ENCODE results near the gene ZNF536. TPM values are rescaled to one million over a fixed set of nuclear protein-coding genes. Genes with fewer than 3 reads are reported as not detected.

The ZNF536 gene
- total RNA-seq, 2 experiments from 2014 or later, result not detected

DNA sequence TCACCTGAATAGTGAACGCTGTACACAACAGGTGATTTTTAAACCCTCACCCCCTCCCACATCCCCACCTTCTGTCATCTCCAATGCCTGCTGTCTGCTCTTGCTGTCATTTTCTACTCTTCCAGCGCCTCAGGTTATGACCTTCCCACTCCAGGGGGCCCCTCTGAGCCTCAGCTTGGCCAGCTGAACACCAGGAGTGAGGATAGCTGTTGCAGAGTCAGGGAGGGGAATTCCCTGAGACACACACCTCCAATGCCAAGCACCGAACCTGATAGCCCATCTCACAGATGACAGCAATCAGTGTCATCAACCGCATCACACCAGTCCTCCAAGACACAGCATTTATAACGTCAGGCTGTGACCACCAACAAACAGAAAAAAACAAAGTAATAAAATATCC is 193.5 kb downstream of the ZNF536 start:
- DNase-seq, result no peak
- Mint-ChIP-seq H3K9me3 (no peaks in the 10 kb centered on the region), H3K4me1 (no peaks in the 10 kb centered on the region), H3K36me3 (ENCODE audit: low read depth) (no peaks in the 10 kb centered on the region), H3K27me3 (no peaks in the 10 kb centered on the region), H3K4me3 (no peak overlapping the region), H3K27ac (no peak overlapping the region)
- ChIA-PET CTCF (no interaction called here), POLR2A (no interaction called here)

- ChIA-PET CTCF (no interaction called here), POLR2A (no interaction called here)
- Mint-ChIP-seq H3K4me1 (no peaks in the 10 kb centered on the region), H3K27me3 (no peaks in the 10 kb centered on the region), H3K27ac (no peak overlapping the region), H3K36me3 (ENCODE audit: low read depth) (no peaks in the 10 kb centered on the region), H3K4me3 (no peak overlapping the region), H3K9me3 (no peaks in the 10 kb centered on the region)
- DNase-seq, result no peak
Observed at GRCh38 chr19:30566681-30567420, 194.7 kb downstream of the ZNF536 start.

DNA sequence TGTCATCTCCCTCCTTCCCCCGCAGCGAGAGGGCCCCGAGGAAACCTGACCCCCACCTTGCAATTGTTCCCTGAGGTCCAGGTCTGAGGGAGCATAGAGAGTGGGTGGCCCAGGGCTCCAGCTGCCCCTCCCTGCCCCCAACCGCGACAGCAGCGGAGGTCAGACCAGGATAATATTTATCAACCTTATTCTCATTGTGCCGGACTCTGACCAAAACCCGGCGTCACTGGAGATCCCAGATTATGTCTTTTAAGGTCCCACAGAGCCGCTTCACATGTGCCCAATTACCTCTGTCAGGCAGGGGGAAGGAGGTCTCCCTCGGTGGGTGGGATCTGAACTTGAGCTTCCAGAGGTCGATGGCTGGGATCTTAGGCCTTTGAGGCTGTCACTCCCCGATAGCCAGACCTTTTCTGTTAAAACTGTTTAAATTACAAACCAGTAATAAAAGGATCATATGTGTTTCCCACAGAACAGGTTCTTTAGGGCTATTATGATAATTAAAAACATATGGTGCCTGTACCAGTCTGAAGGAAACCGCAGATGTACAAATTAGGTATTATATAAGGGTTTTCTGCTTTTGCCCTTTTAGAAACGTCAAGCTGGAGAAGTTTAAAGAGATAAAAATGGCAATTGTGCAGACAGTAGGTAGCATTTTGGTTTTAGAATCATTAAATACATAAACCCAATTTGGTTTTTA is 195.5 kb downstream of the ZNF536 start:
- H3K36me3 Mint-ChIP-seq (ENCODE audit: low read depth), result no peaks in the 10 kb centered on the region
- DNase-seq, result no peak
- H3K4me1 Mint-ChIP-seq, result no peaks in the 10 kb centered on the region
- no peak overlapping the region for H3K4me3 Mint-ChIP-seq
- ChIA-PET CTCF (no interaction called here), POLR2A (no interaction called here)
- no peaks in the 10 kb centered on the region for H3K9me3 Mint-ChIP-seq
- H3K27me3 Mint-ChIP-seq, result no peaks in the 10 kb centered on the region
- no peak overlapping the region for H3K27ac Mint-ChIP-seq

GRCh38 chr19:30570194-30570593 is 198.0 kb downstream of the ZNF536 start:
- POLR2A ChIA-PET, result no interaction called here
- no peak for DNase-seq
- no peaks in the 10 kb centered on the region for H3K36me3 Mint-ChIP-seq (ENCODE audit: low read depth)
- H3K4me3 Mint-ChIP-seq, result no peak overlapping the region
- H3K27ac Mint-ChIP-seq, result no peak overlapping the region
- no peaks in the 10 kb centered on the region for H3K4me1 Mint-ChIP-seq
- no peaks in the 10 kb centered on the region for H3K9me3 Mint-ChIP-seq
- CTCF ChIA-PET, result no interaction called here
- no peaks in the 10 kb centered on the region for H3K27me3 Mint-ChIP-seq

GRCh38 chr19:30577551-30578105 is 205.4 kb downstream of the ZNF536 start:
- ChIA-PET CTCF (interaction anchor here (0.9 kb wide), 1 partner anchor 8 kb away, joined by 3 read pairs; no protein-coding TSS in a partner anchor), POLR2A (no interaction called here)
- no peaks in the 10 kb centered on the region for H3K36me3 Mint-ChIP-seq (ENCODE audit: low read depth)
- H3K4me3 Mint-ChIP-seq, result no peak overlapping the region
- H3K9me3 Mint-ChIP-seq, result no peaks in the 10 kb centered on the region
- no peak for DNase-seq
- no peak overlapping the region for H3K27ac Mint-ChIP-seq
- H3K4me1 Mint-ChIP-seq, result no peaks in the 10 kb centered on the region
- no peaks in the 10 kb centered on the region for H3K27me3 Mint-ChIP-seq

- DNase-seq, result no peak
- no peaks in the 10 kb centered on the region for H3K4me1 Mint-ChIP-seq
- ChIA-PET POLR2A (interaction anchor here (0.5 kb wide), 1 partner anchor 709 kb away, joined by 5 read pairs; no protein-coding TSS in a partner anchor), CTCF (no interaction called here)
- H3K27me3 Mint-ChIP-seq, result no peaks in the 10 kb centered on the region
- H3K4me3 Mint-ChIP-seq, result no peak overlapping the region
- H3K36me3 Mint-ChIP-seq (ENCODE audit: low read depth), result no peaks in the 10 kb centered on the region
- H3K9me3 Mint-ChIP-seq, result no peaks in the 10 kb centered on the region
- H3K27ac Mint-ChIP-seq, result no peak overlapping the region
Observed at GRCh38 chr19:30579419-30579818, 207.2 kb downstream of the ZNF536 start.

- no peaks in the 10 kb centered on the region for H3K36me3 Mint-ChIP-seq (ENCODE audit: low read depth)
- CTCF ChIA-PET, result no interaction called here
- no peak overlapping the region for H3K4me3 Mint-ChIP-seq
- DNase-seq, result no peak
- H3K4me1 Mint-ChIP-seq, result no peaks in the 10 kb centered on the region
- no peak overlapping the region for H3K27ac Mint-ChIP-seq
- POLR2A ChIA-PET, result no interaction called here
- H3K27me3 Mint-ChIP-seq, result no peaks in the 10 kb centered on the region
- H3K9me3 Mint-ChIP-seq, result no peaks in the 10 kb centered on the region
Observed at GRCh38 chr19:30580673-30581072, 208.5 kb downstream of the ZNF536 start.

DNA sequence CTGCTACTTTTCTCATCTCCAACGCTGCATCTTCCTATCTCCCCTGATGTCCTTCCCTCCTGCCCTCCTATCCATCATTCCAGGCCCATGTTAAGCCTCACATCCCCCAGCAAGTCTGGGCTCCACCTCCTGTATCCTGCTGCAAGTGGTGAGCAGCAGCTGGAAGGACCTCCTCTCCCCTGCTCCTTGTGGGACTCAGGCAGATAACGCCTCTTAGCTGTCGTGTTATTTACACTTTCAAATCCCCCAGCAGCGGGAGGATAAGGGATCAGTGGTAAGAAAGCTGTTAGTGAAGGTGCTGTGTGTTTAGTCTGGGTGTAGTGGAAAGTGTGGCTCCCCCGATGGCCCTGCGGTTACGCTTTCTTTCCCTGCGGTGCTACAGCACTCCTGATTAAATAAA is 211.9 kb downstream of the ZNF536 start:
- CTCF ChIA-PET, result no interaction called here
- POLR2A ChIA-PET, result no interaction called here
- Mint-ChIP-seq H3K36me3 (ENCODE audit: low read depth) (no peaks in the 10 kb centered on the region), H3K4me1 (no peaks in the 10 kb centered on the region), H3K27me3 (no peaks in the 10 kb centered on the region), H3K4me3 (no peak overlapping the region), H3K9me3 (no peaks in the 10 kb centered on the region), H3K27ac (no peak overlapping the region)
- no peak for DNase-seq

GRCh38 chr19:30587869-30588268 is 215.7 kb downstream of the ZNF536 start:
- CTCF ChIA-PET, result no interaction called here
- no peaks in the 10 kb centered on the region for H3K36me3 Mint-ChIP-seq (ENCODE audit: low read depth)
- no peak for DNase-seq

GRCh38 chr19:30590596-30591229 is 218.5 kb downstream of the ZNF536 start:
- no peak overlapping the region for H3K27ac Mint-ChIP-seq
- no peaks in the 10 kb centered on the region for H3K9me3 Mint-ChIP-seq
- CTCF ChIA-PET, result no interaction called here
- POLR2A ChIA-PET, result no interaction called here
- no peak overlapping the region for H3K4me3 Mint-ChIP-seq
- H3K36me3 Mint-ChIP-seq (ENCODE audit: low read depth), result no peaks in the 10 kb centered on the region
- H3K4me1 Mint-ChIP-seq, result no peaks in the 10 kb centered on the region
- DNase-seq, result no peak
- no peaks in the 10 kb centered on the region for H3K27me3 Mint-ChIP-seq

More at GRCh38 chr19:30587869-30588268, 215.7 kb downstream of the ZNF536 start:
- no peaks in the 10 kb centered on the region for H3K4me1 Mint-ChIP-seq
- POLR2A ChIA-PET, result no interaction called here
- H3K4me3 Mint-ChIP-seq, result no peak overlapping the region
- H3K27me3 Mint-ChIP-seq, result no peaks in the 10 kb centered on the region
- no peaks in the 10 kb centered on the region for H3K9me3 Mint-ChIP-seq
- H3K27ac Mint-ChIP-seq, result no peak overlapping the region

GRCh38 chr19:30593356-30593755 is 221.2 kb downstream of the ZNF536 start:
- Mint-ChIP-seq H3K27ac (no peak overlapping the region), H3K27me3 (peaks cover 1% of the 10 kb centered on the region), H3K4me3 (no peak overlapping the region), H3K4me1 (no peaks in the 10 kb centered on the region), H3K9me3 (no peaks in the 10 kb centered on the region), H3K36me3 (ENCODE audit: low read depth) (no peaks in the 10 kb centered on the region)
- POLR2A ChIA-PET, result no interaction called here
- DNase-seq, result no peak
- CTCF ChIA-PET, result no interaction called here

- no peaks in the 10 kb centered on the region for H3K9me3 Mint-ChIP-seq
Observed at GRCh38 chr19:30593975-30594745, 222.0 kb downstream of the ZNF536 start.

GRCh38 chr19:30596268-30596667 is 224.1 kb downstream of the ZNF536 start:
- no peak overlapping the region for H3K27ac Mint-ChIP-seq
- ChIA-PET POLR2A (no interaction called here), CTCF (no interaction called here)
- no peak for DNase-seq
- no peak overlapping the region for H3K4me3 Mint-ChIP-seq
- H3K36me3 Mint-ChIP-seq (ENCODE audit: low read depth), result no peaks in the 10 kb centered on the region
- no peaks in the 10 kb centered on the region for H3K9me3 Mint-ChIP-seq
- peaks cover 1% of the 10 kb centered on the region for H3K27me3 Mint-ChIP-seq
- no peaks in the 10 kb centered on the region for H3K4me1 Mint-ChIP-seq

More at GRCh38 chr19:30593975-30594745, 222.0 kb downstream of the ZNF536 start:
- ChIA-PET CTCF (no interaction called here), POLR2A (no interaction called here)
- Mint-ChIP-seq H3K4me3 (no peak overlapping the region), H3K27me3 (peaks cover 1% of the 10 kb centered on the region), H3K36me3 (ENCODE audit: low read depth) (no peaks in the 10 kb centered on the region), H3K27ac (no peak overlapping the region), H3K4me1 (no peaks in the 10 kb centered on the region)
- DNase-seq, result no peak
